Fibroblast of the aortic adventitia (primary cell): ENCODE data around the gene ZBTB20. TPM values are rescaled to one million over a fixed set of nuclear protein-coding genes. Genes with fewer than 3 reads are reported as not detected.
A peak's percentile ranks its signal among the peaks of the same experiment; 100 is the strongest.

Experiments
- DNase-seq: peaks from one replicate; pipeline ENCODE4 v3.0.0-alpha.2; 2010; ENCODE audit warnings: low read depth
- H3K4me3 ChIP-seq: 2 replicates; pipeline ENCODE4 v1.5.1; 2011; ENCODE audit warnings: low read depth, mild to moderate bottlenecking, control low read depth, low read length, moderate library complexity
- CTCF ChIP-seq: IDR thresholded peaks from 2 replicates; pipeline ENCODE4 v1.5.1; 2011; ENCODE audit warnings: mild to moderate bottlenecking, low read length, control low read depth, inconsistent platforms; ENCODE audit not compliant: insufficient read depth
- total RNA-seq: library from RNA; depleted of rRNA; stranded (reverse); fragments of >200 nt; gene quantifications from 2 replicates; pipeline ENCODE4 v1.2.3, GENCODE V29; 2012; ENCODE audit warnings: low replicate concordance

ZBTB20 gene
- total RNA-seq, 1 donor, result 47.2 TPM

DNA sequence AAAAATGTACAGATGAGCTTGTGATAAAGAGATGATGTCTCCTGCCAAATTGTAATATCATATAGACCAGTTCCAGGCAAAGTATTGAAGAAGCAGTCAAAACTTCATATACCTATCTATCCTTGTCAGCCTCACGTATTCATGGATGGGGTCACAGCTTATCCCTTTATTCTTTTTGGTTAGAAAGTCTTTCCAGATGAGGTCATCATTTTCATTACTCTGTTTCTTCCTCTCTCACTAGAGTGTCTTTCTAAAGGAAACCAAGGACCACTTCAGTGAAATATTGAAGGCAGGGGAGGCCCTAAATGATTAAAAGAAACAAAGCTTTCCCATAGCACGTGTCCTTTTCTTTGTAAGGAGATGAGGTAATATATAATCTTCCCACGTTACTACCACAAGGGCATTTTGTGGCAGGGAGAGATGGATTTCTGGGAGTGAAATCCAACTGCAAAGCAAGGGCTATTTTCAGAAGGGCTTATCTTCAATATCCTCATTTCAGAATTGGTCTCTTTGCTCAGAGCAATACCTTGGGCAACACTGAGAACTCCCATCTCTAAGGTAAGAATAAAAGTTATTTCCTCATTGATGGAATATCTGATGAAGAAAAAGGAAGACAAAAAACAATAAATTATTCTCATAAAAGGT is 593.0 kb downstream of the ZBTB20 start:
- no peak for TF ChIP-seq CTCF
- no peak overlapping the region for H3K4me3 ChIP-seq
- DNase-seq, result no peak

GRCh38 chr3:114552527-114552812 is 594.6 kb downstream of the ZBTB20 start:
- DNase-seq, result peak; percentile 42
- H3K4me3 ChIP-seq, result no peak overlapping the region

DNA sequence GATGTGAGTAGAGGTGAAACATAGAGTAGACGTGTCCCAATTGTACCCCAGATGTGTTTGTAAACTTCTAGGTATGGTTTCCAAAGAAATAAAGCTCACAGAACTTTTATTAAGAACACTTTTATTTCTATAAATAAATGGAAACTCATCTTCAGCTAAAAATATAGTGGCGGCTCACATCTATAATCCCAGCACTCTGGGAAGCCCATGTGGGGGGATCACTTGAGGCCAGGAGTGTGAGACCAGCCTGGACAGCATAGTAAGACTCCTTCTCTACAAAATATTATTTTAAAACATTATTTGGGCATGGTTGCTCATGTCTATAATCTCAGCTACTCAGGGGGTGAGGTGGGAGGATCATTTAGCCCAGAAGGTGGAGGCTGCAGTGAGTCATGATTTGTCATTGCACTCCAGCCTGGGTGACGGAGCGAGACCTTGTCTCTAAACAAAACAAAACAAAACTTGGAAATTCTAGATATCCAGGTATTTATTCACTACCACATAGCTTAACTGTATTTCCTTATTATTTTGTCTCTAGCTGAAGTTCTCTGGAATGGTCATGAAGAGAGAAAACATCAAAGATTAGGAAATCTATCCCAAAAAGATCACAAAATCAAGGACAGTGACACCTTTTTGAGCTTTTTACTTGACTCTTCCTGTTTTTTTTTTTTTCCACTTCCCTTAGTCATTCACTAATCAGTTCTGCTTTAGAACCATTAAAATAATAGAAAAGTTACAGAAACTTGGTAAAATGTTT is 595.1 kb downstream of the ZBTB20 start:
- TF ChIP-seq CTCF, result no peak
- H3K4me3 ChIP-seq, result no peak overlapping the region
- peak; percentile 56 for DNase-seq

More at GRCh38 chr3:114552527-114552812, 594.6 kb downstream of the ZBTB20 start:
- no peak for TF ChIP-seq CTCF

DNA sequence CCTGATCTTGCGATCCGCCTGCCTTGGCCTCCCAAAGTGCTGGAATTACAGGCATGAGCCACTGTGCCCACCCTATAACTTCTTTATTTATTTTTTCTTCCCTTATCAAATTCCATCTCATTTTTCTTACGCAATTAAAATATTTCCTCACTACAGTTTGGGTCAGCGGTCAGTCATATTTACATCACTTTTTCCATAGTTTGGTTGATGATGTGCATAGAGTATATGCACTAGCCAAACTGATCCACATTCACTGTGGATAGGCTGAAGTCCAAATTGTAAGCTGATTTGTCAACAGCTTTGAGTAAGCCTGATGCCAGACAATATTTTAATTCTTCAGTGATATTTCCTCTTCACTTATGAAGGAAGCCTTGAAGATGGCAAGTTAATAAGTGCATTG is 596.9 kb downstream of the ZBTB20 start:
- H3K4me3 ChIP-seq, result no peak overlapping the region
- DNase-seq, result peak; percentile 66

DNA sequence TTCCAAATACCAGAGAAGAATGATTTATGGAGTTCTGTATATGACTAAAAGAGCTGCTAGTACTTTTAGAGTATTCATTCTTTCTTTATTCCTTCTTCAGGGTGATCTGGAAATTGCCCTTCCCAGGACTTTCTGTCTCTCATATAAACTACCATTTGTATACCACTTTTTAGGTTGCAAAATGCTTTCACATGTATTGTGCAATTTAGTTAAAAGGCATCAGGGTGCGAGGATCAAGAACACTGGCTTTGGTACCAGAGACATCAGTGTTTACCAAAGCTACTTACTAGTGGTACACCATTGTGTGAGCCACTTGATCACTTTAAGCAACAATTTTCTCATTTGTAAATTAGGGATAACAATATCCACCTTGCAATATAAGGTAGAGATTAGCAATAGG is 601.9 kb downstream of the ZBTB20 start:
- TF ChIP-seq CTCF, result no peak
- DNase-seq, result no peak
- H3K4me3 ChIP-seq, result no peak overlapping the region

More for the DNA sequence above, 596.9 kb downstream of the ZBTB20 start:
- no peak for TF ChIP-seq CTCF

DNA sequence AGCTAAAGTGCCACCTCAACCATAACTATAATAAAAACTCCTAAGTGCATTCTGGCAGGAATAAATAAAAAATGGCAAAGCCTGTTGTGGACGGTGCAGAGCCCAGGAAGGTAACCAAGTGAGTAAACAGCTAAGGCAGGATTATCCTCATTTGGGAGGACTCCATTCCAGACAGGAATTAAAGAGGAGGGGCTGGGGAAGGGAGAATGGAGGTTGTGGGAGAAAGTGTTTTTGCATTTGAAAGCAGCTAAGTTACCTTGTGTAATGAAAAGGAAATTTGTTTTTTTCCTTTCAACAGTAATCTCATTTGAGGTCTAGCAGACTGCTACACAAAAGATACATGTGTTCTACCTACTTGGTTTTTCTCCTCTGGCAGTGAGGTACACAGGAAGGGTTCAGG is 604.7 kb downstream of the ZBTB20 start:
- DNase-seq, result no peak
- TF ChIP-seq CTCF, result no peak

More for the DNA sequence above, 604.7 kb downstream of the ZBTB20 start:
- H3K4me3 ChIP-seq, result no peak overlapping the region
